ENCODE data around the gene C9orf72.

The C9orf72 gene

GRCh38 chr9:27582794-27583193, 9.5 kb upstream of the C9orf72 start:
- intact Hi-C loops (cut with DNase I) = no loop called here
- DNase-seq = no peak

GRCh38 chr9:27581826-27582225, 8.5 kb upstream of the C9orf72 start:
- intact Hi-C loops (cut with DNase I) = no loop called here
- no peak for DNase-seq

- intact Hi-C loops (cut with DNase I) = loop anchor here (5.0 to 10.0 kb wide), 3 partner anchors 151 to 682 kb away; partner anchors contain the start of genes CAAP1 and IFT74
- DNase-seq = peak; percentile 81 to 98 (median 93)
Observed at GRCh38 chr9:27573634-27574590, 631 bp upstream of the C9orf72 start.

- intact Hi-C loops (cut with DNase I) = loop anchor here (5.0 to 10.0 kb wide), 3 partner anchors 152 to 680 kb away; partner anchors contain the start of genes CAAP1 and IFT74
Observed at GRCh38 chr9:27572566-27572917, 739 bp downstream of the C9orf72 start.

GRCh38 chr9:27572061-27572460, 1.2 kb downstream of the C9orf72 start:
- no peak for DNase-seq
- intact Hi-C loops (cut with DNase I) = loop anchor here (5.0 to 10.0 kb wide), 3 partner anchors 153 to 680 kb away; partner anchors contain the start of genes CAAP1 and IFT74

More at GRCh38 chr9:27572566-27572917, 739 bp downstream of the C9orf72 start:
- DNase-seq = peak in 1 of 10 donors; percentile 11

GRCh38 chr9:27571011-27571410, 2.3 kb downstream of the C9orf72 start:
- intact Hi-C loops (cut with DNase I) = loop anchor here (5.0 to 10.0 kb wide), 3 partner anchors 154 to 679 kb away; partner anchors contain the start of genes CAAP1 and IFT74

GRCh38 chr9:27569406-27569805, 3.9 kb downstream of the C9orf72 start:
- no peak for DNase-seq
- intact Hi-C loops (cut with DNase I) = no loop called here

More at GRCh38 chr9:27571011-27571410, 2.3 kb downstream of the C9orf72 start:
- no peak for DNase-seq

GRCh38 chr9:27566118-27566517, 7.2 kb downstream of the C9orf72 start:
- intact Hi-C loops (cut with DNase I) = no loop called here
- DNase-seq = no peak

GRCh38 chr9:27565696-27566095, 7.6 kb downstream of the C9orf72 start:
- no peak for DNase-seq
- intact Hi-C loops (cut with DNase I) = no loop called here

- DNase-seq = no peak
- intact Hi-C loops (cut with DNase I) = no loop called here
Observed at GRCh38 chr9:27564670-27565069, 8.6 kb downstream of the C9orf72 start.

GRCh38 chr9:27563738-27564430, 9.4 kb downstream of the C9orf72 start:
- intact Hi-C loops (cut with DNase I) = no loop called here
- no peak for DNase-seq

GRCh38 chr9:27561685-27562084, 11.6 kb downstream of the C9orf72 start:
- intact Hi-C loops (cut with DNase I) = no loop called here
- no peak for DNase-seq

- intact Hi-C loops (cut with DNase I) = no loop called here
- no peak for DNase-seq
Observed at GRCh38 chr9:27560457-27560856, 12.8 kb downstream of the C9orf72 start.

GRCh38 chr9:27558307-27558706, 15.0 kb downstream of the C9orf72 start:
- intact Hi-C loops (cut with DNase I) = no loop called here

GRCh38 chr9:27556470-27556869, 16.8 kb downstream of the C9orf72 start:
- no peak for DNase-seq

More at GRCh38 chr9:27558307-27558706, 15.0 kb downstream of the C9orf72 start:
- no peak for DNase-seq

GRCh38 chr9:27554712-27555111, 18.6 kb downstream of the C9orf72 start:
- no peak for DNase-seq
- intact Hi-C loops (cut with DNase I) = no loop called here

More at GRCh38 chr9:27556470-27556869, 16.8 kb downstream of the C9orf72 start:
- intact Hi-C loops (cut with DNase I) = no loop called here

GRCh38 chr9:27549196-27549755, 24.0 kb downstream of the C9orf72 start:
- intact Hi-C loops (cut with DNase I) = loop anchor here (5.0 to 10.0 kb wide), 2 partner anchors 272 to 514 kb away; no protein-coding TSS in a partner anchor
- DNase-seq = no peak

GRCh38 chr9:27548055-27548741, 25.1 kb downstream of the C9orf72 start:
- DNase-seq = no peak
- intact Hi-C loops (cut with DNase I) = loop anchor here (1.0 to 10.0 kb wide), 3 partner anchors 216 to 513 kb away; no protein-coding TSS in a partner anchor

GRCh38 chr9:27545471-27545870, 27.8 kb downstream of the C9orf72 start:
- no peak for DNase-seq
- intact Hi-C loops (cut with DNase I) = loop anchor here (5.0 to 10.0 kb wide), 2 partner anchors 268 to 511 kb away; no protein-coding TSS in a partner anchor

GRCh38 chr9:27542508-27542907, 30.8 kb downstream of the C9orf72 start:
- intact Hi-C loops (cut with DNase I) = loop anchor here (10.0 kb wide), 1 partner anchor 508 kb away; no protein-coding TSS in a partner anchor

More at GRCh38 chr9:27542508-27542907, 30.8 kb downstream of the C9orf72 start:
- DNase-seq = no peak

All from posterior cingulate gyrus (tissue), 11 donors.